IMR-90 (cell line): Measurements from ENCODE around the gene C19orf73. TPM values are rescaled to one million over a fixed set of nuclear protein-coding genes. Genes with fewer than 3 reads are reported as not detected.

Source experiments
- ATAC-seq: fragments of 200-7000 bp; cut with Tn5 transposase; 2 replicates; pipeline ENCODE4 v1.9.1; 2020; ENCODE audit warnings: low read depth, mild to moderate bottlenecking, moderate library complexity
- BruUV-seq: library from RNA; stranded (reverse); fragments of 400-500 nt; replicated peaks from 2 replicates; lab custom pipeline; 2021; lab: Mats Ljungman, UMichigan
- CTCF ChIA-PET: fragments of 300-600 bp; formaldehyde crosslinking; extraction: SDS; loops from one replicate; lab custom pipeline; 2021; ENCODE audit warnings: antibody characterized with exemption; lab: Yijun Ruan, JAX
- POLR2A ChIA-PET: fragments of 300-600 bp; sonication (Branson Sonifier 250); formaldehyde crosslinking; loops from one replicate; lab custom pipeline; 2022; ENCODE audit warnings: antibody characterized with exemption; ENCODE audit not compliant: unreplicated experiment; lab: Charles Lee
- DNase-seq: peaks from one replicate; pipeline ENCODE4 v3.0.0; 2013
- H2AFZ ChIP-seq: replicated peaks from 2 replicates; pipeline ENCODE3; 2013; ENCODE audit warnings: low read length, mild to moderate bottlenecking; ENCODE audit not compliant: poor library complexity
- H2AK5ac ChIP-seq: 2 replicates; pipeline ENCODE4 v1.6.1; 2013; ENCODE audit warnings: low read depth, low read length, inconsistent platforms
- H2AK9ac ChIP-seq: replicated peaks from 2 replicates; pipeline ENCODE3; 2013; ENCODE audit warnings: mild to moderate bottlenecking, low read depth, low read length, moderate library complexity; ENCODE audit not compliant: poor library complexity
- H2BK120ac ChIP-seq: 2 replicates; pipeline ENCODE4 v1.6.1; 2013; ENCODE audit warnings: low read depth, low read length, inconsistent platforms
- H2BK15ac ChIP-seq: 3 replicates; pipeline ENCODE4 v1.6.1; 2013; ENCODE audit warnings: low read depth, low read length, inconsistent platforms
- H2BK20ac ChIP-seq: 2 replicates; pipeline ENCODE4 v1.6.1; 2013; ENCODE audit warnings: low read depth, mild to moderate bottlenecking, inconsistent platforms, low read length, moderate library complexity
- H2BK5ac ChIP-seq: 2 replicates; pipeline ENCODE4 v1.6.1; 2013; ENCODE audit warnings: mild to moderate bottlenecking, low read depth, low read length, inconsistent platforms; ENCODE audit not compliant: poor library complexity, severe bottlenecking
- H3K14ac ChIP-seq: replicated peaks from 2 replicates; pipeline ENCODE4 v1.6.1; 2013; ENCODE audit warnings: low read depth, low read length, inconsistent platforms
- H3K18ac ChIP-seq: 2 replicates; pipeline ENCODE4 v1.6.1; 2013; ENCODE audit warnings: low read depth, low read length, control low read depth
- H3K23ac ChIP-seq: 2 replicates; pipeline ENCODE4 v1.6.1; 2013; ENCODE audit warnings: low read depth, low read length, inconsistent platforms
- H3K27ac ChIP-seq: 2 replicates; pipeline ENCODE4 v1.5.1; 2013; ENCODE audit warnings: mild to moderate bottlenecking, control low read depth, low read length; ENCODE audit not compliant: insufficient read depth
- H3K27me3 ChIP-seq: 2 replicates; pipeline ENCODE4 v1.6.1; 2013; ENCODE audit warnings: low read length; ENCODE audit not compliant: control insufficient read depth, insufficient read depth
- H3K36me3 ChIP-seq: 2 replicates; pipeline ENCODE4 v1.6.1; 2013; ENCODE audit warnings: low read length, mixed read lengths; ENCODE audit not compliant: control insufficient read depth, insufficient read depth
- H3K4ac ChIP-seq: 2 replicates; pipeline ENCODE4 v1.6.1; 2013; ENCODE audit warnings: low read depth, low read length, inconsistent platforms
- H3K4me1 ChIP-seq: 2 replicates; pipeline ENCODE4 v1.6.1; 2013; ENCODE audit warnings: low read length, mixed read lengths; ENCODE audit not compliant: control insufficient read depth, insufficient read depth
- H3K4me2 ChIP-seq: 2 replicates; pipeline ENCODE4 v1.6.1; 2013; ENCODE audit warnings: low read depth, mild to moderate bottlenecking, control low read depth, low read length, moderate library complexity
- H3K4me3 ChIP-seq: 2 replicates; pipeline ENCODE4 v1.5.1; 2013; ENCODE audit warnings: low read depth, mild to moderate bottlenecking, control low read depth, low read length, moderate library complexity; ENCODE audit not compliant: insufficient read depth
- H3K56ac ChIP-seq: 2 replicates; pipeline ENCODE4 v1.6.1; 2013; ENCODE audit warnings: low read length, inconsistent platforms; ENCODE audit not compliant: insufficient read depth; ENCODE audit errors: extremely low read depth
- H3K79me1 ChIP-seq, 2 experiments: 2 replicates each; pipeline ENCODE4 v1.6.1; 2013; ENCODE audit warnings: low read length in 2 of 2, inconsistent platforms in 1 of 2, low read depth in 1 of 2
- H3K9ac ChIP-seq: 2 replicates; pipeline ENCODE4 v1.6.1; 2013; ENCODE audit warnings: low read depth, low read length, control low read depth
- H3K9me1 ChIP-seq: 2 replicates; pipeline ENCODE4 v1.6.1; 2013; ENCODE audit warnings: low read length, inconsistent platforms; ENCODE audit not compliant: insufficient read depth
- H3K9me3 ChIP-seq: 2 replicates; pipeline ENCODE4 v1.6.1; 2013; ENCODE audit warnings: low read length; ENCODE audit not compliant: control insufficient read depth, insufficient read depth
- H4K20me1 ChIP-seq: 2 replicates; pipeline ENCODE4 v1.6.1; 2013; ENCODE audit warnings: low read length, inconsistent platforms; ENCODE audit not compliant: insufficient read depth
- H4K5ac ChIP-seq: 2 replicates; pipeline ENCODE4 v1.6.1; 2013; ENCODE audit warnings: mild to moderate bottlenecking, low read depth, low read length, control low read depth
- H4K8ac ChIP-seq, 2 experiments: 2 replicates each; pipeline ENCODE4 v1.6.1; 2013; ENCODE audit warnings: low read depth in 2 of 2, low read length in 2 of 2, control low read depth in 1 of 2, inconsistent platforms in 1 of 2
- H4K91ac ChIP-seq: 2 replicates; pipeline ENCODE4 v1.6.1; 2013; ENCODE audit warnings: low read depth, low read length, inconsistent platforms; ENCODE audit not compliant: insufficient read depth
- BHLHE40 ChIP-seq: fragments of 150-350 bp; IDR thresholded peaks from 2 replicates; pipeline ENCODE4 v1.6.1; 2016; ENCODE audit warnings: mild to moderate bottlenecking, low read depth, low read length
- CHD1 ChIP-seq: IDR thresholded peaks from 2 replicates; pipeline ENCODE4 v1.6.1; 2012; ENCODE audit warnings: low read depth, low read length, improper control_type of control experiment
- CTCF ChIP-seq: conservative IDR thresholded peaks from 2 replicates; pipeline ENCODE4 v1.5.1; 2012; ENCODE audit warnings: mild to moderate bottlenecking, low read depth, low read length, improper control_type of control experiment
- MAFK ChIP-seq: IDR thresholded peaks from 2 replicates; pipeline ENCODE4 v1.6.1; 2012; ENCODE audit warnings: low read depth, low read length, improper control_type of control experiment
- MAZ ChIP-seq: IDR thresholded peaks from 2 replicates; pipeline ENCODE4 v1.6.1; 2012; ENCODE audit warnings: low read depth, mild to moderate bottlenecking, low read length, improper control_type of control experiment, moderate library complexity, borderline replicate concordance
- MXI1 ChIP-seq: IDR thresholded peaks from 2 replicates; pipeline ENCODE4 v1.6.1; 2012; ENCODE audit warnings: low read depth, mild to moderate bottlenecking, low read length, moderate library complexity, borderline replicate concordance
- NFE2L2 ChIP-seq: fragments of 150-350 bp; IDR thresholded peaks from 2 replicates; pipeline ENCODE4 v1.6.1; 2016; ENCODE audit warnings: low read depth, mild to moderate bottlenecking, low read length
- RFX5 ChIP-seq: IDR thresholded peaks from 2 replicates; pipeline ENCODE4 v1.8.0; 2012; ENCODE audit warnings: low read depth, mild to moderate bottlenecking, low read length, moderate library complexity
- SMC3 ChIP-seq: fragments of 150-350 bp; IDR thresholded peaks from 2 replicates; pipeline ENCODE4 v1.6.1; 2016; ENCODE audit warnings: low read depth, mild to moderate bottlenecking, antibody characterized with exemption, low read length, moderate library complexity
- WGBS, 2 experiments: methylation state at CpG; one replicate each; pipeline versions ENCODE4 v1.1.5 to v1.1.7; 2013; ENCODE audit warnings: missing lambda C conversion rate in 2 of 2; ENCODE audit not compliant: insufficient read length in 1 of 2; ENCODE audit errors: extremely low coverage in 2 of 2; 5-methylcytosine and 5-hydroxymethylcytosine counted together
- dilution Hi-C: fragments of 300-500 bp; cut with HindIII; formaldehyde crosslinking; loops from one replicate; pipeline ENCODE4 v1.14.3; 2018; ENCODE audit warnings: low sequenced_read_pairs; ENCODE audit not compliant: unreplicated experiment
- in situ Hi-C: fragments of 300-500 bp; cut with MboI; formaldehyde crosslinking; loops from 3 replicates; pipeline ENCODE4 v1.14.3; 2019; ENCODE audit warnings: low sequenced_read_pairs, inconsistent platforms, mixed read lengths
- intact Hi-C: fragments of 100-400 bp; cut with micrococcal nuclease; formaldehyde crosslinking; loops from 2 replicates; pipeline ENCODE4 v1.10.0; 2022
- polyA plus RNA-seq, 3 experiments: library from polyadenylated mRNA; depleted of rRNA; stranded (reverse); fragments of >200 nt; gene quantifications; 2 replicates each; pipeline ENCODE4 v1.2.3, GENCODE V29; 2012; ENCODE audit warnings: low replicate concordance in 1 of 3
- total RNA-seq: library from RNA; depleted of rRNA; stranded (reverse); fragments of >200 nt; gene quantifications from 2 replicates; pipeline ENCODE4 v1.2.3, GENCODE V29; 2012

The C19orf73 gene
- total and polyA plus RNA-seq, 2 of the 4 experiments (the other 2 are of a cell fraction) = 1.2 TPM; not detected in 1

DNA sequence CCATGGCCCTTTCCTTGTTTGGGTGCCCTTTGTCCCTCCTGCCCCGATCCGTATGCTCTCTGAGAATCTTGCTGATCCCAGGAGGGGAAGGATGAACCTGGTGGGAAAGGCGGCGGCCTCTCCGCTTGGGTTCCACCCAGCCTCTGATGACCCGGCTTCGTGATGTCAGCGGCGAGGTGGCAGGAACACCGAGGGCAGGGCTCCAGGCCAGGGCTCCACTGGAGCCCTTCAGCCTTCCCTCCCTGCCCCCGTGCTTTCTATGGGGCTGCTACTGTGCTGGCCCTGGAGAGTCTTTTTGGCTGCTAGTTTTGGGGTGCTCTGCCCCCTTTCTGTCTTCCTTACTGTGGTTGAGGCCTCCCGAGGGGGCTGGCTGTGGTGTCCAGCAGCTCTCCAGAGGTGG lies 16.6 kb downstream of the C19orf73 start:
- Histone ChIP-seq H3K4ac (no peak overlapping the region), H3K4me2 (no peak overlapping the region), H2BK5ac (no peak overlapping the region), H2BK15ac (no peak overlapping the region), H4K20me1 (peaks cover 61% of the 10 kb centered on the region), H3K4me1 (no peaks in the 10 kb centered on the region), H3K9ac (no peak overlapping the region), H4K8ac (no peak overlapping the region), H4K5ac (no peak overlapping the region), H2BK20ac (no peak overlapping the region), H3K23ac (no peak overlapping the region), H3K9me3 (no peaks in the 10 kb centered on the region), H3K18ac (no peak overlapping the region), H2AFZ (no peak overlapping the region), H3K27ac (no peak overlapping the region), H2BK120ac (no peak overlapping the region), H2AK5ac (no peak overlapping the region), H3K14ac (no peak overlapping the region), H3K27me3 (no peaks in the 10 kb centered on the region), H3K4me3 (no peak overlapping the region), H3K56ac (no peak overlapping the region), H2AK9ac (no peak overlapping the region), H3K79me1 (peaks cover 34 to 67% of the 10 kb centered on the region in 2 experiments), H3K36me3 (peaks cover 80% of the 10 kb centered on the region), H3K9me1 (no peaks in the 10 kb centered on the region), H4K91ac (no peak overlapping the region)
- POLR2A ChIA-PET = no interaction called here
- no peak for DNase-seq
- dilution Hi-C loops = no loop called here
- CTCF ChIA-PET = no interaction called here
- BruUV-seq = no TSS peak
- no peak for TF ChIP-seq CHD1
- TF ChIP-seq MAFK = no peak
- TF ChIP-seq BHLHE40 = no peak
- TF ChIP-seq SMC3 = no peak
- TF ChIP-seq RFX5 = no peak
- TF ChIP-seq MAZ = no peak
- TF ChIP-seq MXI1 = no peak
- no peak for TF ChIP-seq CTCF
- TF ChIP-seq NFE2L2 = no peak
- intact Hi-C loops = no loop called here
- in situ Hi-C loops = no loop called here
- WGBS, 2 experiments = 85% methylated on average over 8 of the region's 12 CpGs; no CpG with 5 or more reads in 1 of the 2 experiments
- no peak for ATAC-seq
